ENCODE measurements around the gene SLC9A2. TPM values are rescaled to one million over a fixed set of nuclear protein-coding genes. Genes with fewer than 3 reads are reported as not detected.

Gene SLC9A2
- total and polyA plus RNA-seq, 2 of the 13 experiments (the other 11 are each of a cell fraction or from before 2014, with no cell fraction given) = 0.02 TPM; not detected in 1

GRCh38 chr2:102594445-102595016 lies 24.8 kb upstream of the SLC9A2 start:
- in situ Hi-C loops (cut with HindIII; ENCODE audit: extremely low pct_ligation_motif_present, low pct_unique_long_range_greater_than_20kb) (no loop called here), intact Hi-C loops (cut with micrococcal nuclease; ENCODE audit: unreplicated experiment) (no loop called here)
- H3K4me1 ChIP-seq (ENCODE audit: insufficient read depth, low read length) = no peaks in the 10 kb centered on the region
- H3K36me3 ChIP-seq (replicated peaks in 1 of 2; ENCODE audit: control insufficient read depth in 1 of 2, insufficient read depth in 2 of 2, low read length in 2 of 2) = no peaks in the 10 kb centered on the region
- H4K20me1 ChIP-seq (ENCODE audit: insufficient read depth, low read length) = no peaks in the 10 kb centered on the region
- ChIA-PET CTCF (ENCODE audit: low intra/inter-chr PET ratio, low total read pairs) (no interaction called here), POLR2A (no interaction called here)
- no peak overlapping the region for H2AFZ ChIP-seq (ENCODE audit: low read length)
- DNase-seq (ENCODE audit: low spot score) (no peak), FAIRE-seq (no peak), ATAC-seq (no peak)
- no peak overlapping the region for H3K9ac ChIP-seq (ENCODE audit: insufficient read depth, low read depth, low read length)
- no peaks in the 10 kb centered on the region for H3K79me2 ChIP-seq (ENCODE audit: insufficient read depth, low read length)
- H3K27ac ChIP-seq (ENCODE audit: extremely low read length, insufficient read depth, low read length) = no peak overlapping the region
- no peaks in the 10 kb centered on the region; a peak in 2 of 5 replicates for H3K27me3 ChIP-seq (ENCODE audit: control insufficient read depth in 1 of 2, insufficient read depth in 2 of 2, low read length in 2 of 2)
- H3K4me2 ChIP-seq (ENCODE audit: low read depth, low read length) = no peak overlapping the region
- H3K4me3 ChIP-seq (replicated peaks in 1 of 3; ENCODE audit: insufficient read depth in 1 of 3, low read depth in 2 of 3, low read length in 3 of 3) = no peak overlapping the region
- no peaks in the 10 kb centered on the region for H3K9me3 ChIP-seq (ENCODE audit: low read length)
- no peak for TF ChIP-seq SNAPC5 (CRISPR knock-in tag; IDR thresholded peaks at IDR 0.05; ENCODE audit: borderline replicate concordance)
- TF ChIP-seq, protein P1, sequence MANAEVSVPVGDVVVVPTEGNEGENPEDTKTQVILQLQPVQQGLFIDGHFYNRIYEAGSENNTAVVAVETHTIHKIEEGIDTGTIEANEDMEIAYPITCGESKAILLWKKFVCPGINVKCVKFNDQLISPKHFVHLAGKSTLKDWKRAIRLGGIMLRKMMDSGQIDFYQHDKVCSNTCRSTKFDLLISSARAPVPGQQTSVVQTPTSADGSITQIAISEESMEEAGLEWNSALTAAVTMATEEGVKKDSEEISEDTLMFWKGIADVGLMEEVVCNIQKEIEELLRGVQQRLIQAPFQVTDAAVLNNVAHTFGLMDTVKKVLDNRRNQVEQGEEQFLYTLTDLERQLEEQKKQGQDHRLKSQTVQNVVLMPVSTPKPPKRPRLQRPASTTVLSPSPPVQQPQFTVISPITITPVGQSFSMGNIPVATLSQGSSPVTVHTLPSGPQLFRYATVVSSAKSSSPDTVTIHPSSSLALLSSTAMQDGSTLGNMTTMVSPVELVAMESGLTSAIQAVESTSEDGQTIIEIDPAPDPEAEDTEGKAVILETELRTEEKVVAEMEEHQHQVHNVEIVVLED (CRISPR knock-in tag; IDR thresholded peaks at IDR 0.05; ENCODE audit: borderline replicate concordance) = no peak
- WGBS (ENCODE audit: low lambda C conversion rate) = 30% methylated on average over 6 of the region's 6 CpGs
- BruUV-seq (replicated peaks) = no TSS peak

- BruUV-seq (replicated peaks) = no TSS peak
- ATAC-seq (peak; percentile 65), DNase-seq (ENCODE audit: low spot score) (no peak), FAIRE-seq (no peak)
- Histone ChIP-seq H3K4me1 (ENCODE audit: insufficient read depth, low read length) (no peaks in the 10 kb centered on the region), H3K27me3 (ENCODE audit: control insufficient read depth in 1 of 2, insufficient read depth in 2 of 2, low read length in 2 of 2) (no peaks in the 10 kb centered on the region; a peak in 1 of 5 replicates), H3K27ac (ENCODE audit: extremely low read length, insufficient read depth, low read length) (no peak overlapping the region), H2AFZ (ENCODE audit: low read length) (no peak overlapping the region), H3K4me2 (ENCODE audit: low read depth, low read length) (no peak overlapping the region), H3K9me3 (ENCODE audit: low read length) (no peaks in the 10 kb centered on the region), H3K79me2 (ENCODE audit: insufficient read depth, low read length) (no peaks in the 10 kb centered on the region), H4K20me1 (ENCODE audit: insufficient read depth, low read length) (no peaks in the 10 kb centered on the region), H3K4me3 (replicated peaks in 1 of 3; ENCODE audit: insufficient read depth in 1 of 3, low read depth in 2 of 3, low read length in 3 of 3) (no peak overlapping the region), H3K36me3 (replicated peaks in 1 of 2; ENCODE audit: control insufficient read depth in 1 of 2, insufficient read depth in 2 of 2, low read length in 2 of 2) (no peaks in the 10 kb centered on the region), H3K9ac (ENCODE audit: insufficient read depth, low read depth, low read length) (no peak overlapping the region)
- in situ Hi-C loops (cut with HindIII; ENCODE audit: extremely low pct_ligation_motif_present, low pct_unique_long_range_greater_than_20kb) (no loop called here), intact Hi-C loops (cut with micrococcal nuclease; ENCODE audit: unreplicated experiment) (no loop called here)
- POLR2A ChIA-PET = no interaction called here
- 41% methylated on average over 6 of the region's 9 CpGs for whole genome bisulfite sequencing (ENCODE audit: low lambda C conversion rate)
- TF ChIP-seq, protein P2, sequence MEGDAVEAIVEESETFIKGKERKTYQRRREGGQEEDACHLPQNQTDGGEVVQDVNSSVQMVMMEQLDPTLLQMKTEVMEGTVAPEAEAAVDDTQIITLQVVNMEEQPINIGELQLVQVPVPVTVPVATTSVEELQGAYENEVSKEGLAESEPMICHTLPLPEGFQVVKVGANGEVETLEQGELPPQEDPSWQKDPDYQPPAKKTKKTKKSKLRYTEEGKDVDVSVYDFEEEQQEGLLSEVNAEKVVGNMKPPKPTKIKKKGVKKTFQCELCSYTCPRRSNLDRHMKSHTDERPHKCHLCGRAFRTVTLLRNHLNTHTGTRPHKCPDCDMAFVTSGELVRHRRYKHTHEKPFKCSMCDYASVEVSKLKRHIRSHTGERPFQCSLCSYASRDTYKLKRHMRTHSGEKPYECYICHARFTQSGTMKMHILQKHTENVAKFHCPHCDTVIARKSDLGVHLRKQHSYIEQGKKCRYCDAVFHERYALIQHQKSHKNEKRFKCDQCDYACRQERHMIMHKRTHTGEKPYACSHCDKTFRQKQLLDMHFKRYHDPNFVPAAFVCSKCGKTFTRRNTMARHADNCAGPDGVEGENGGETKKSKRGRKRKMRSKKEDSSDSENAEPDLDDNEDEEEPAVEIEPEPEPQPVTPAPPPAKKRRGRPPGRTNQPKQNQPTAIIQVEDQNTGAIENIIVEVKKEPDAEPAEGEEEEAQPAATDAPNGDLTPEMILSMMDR (CRISPR knock-in tag; IDR thresholded peaks at IDR 0.05) = 0 out of 2 replicates have a peak, but pooled peaks have one; percentile 6
- no peak for TF ChIP-seq KMT2B (CRISPR knock-in tag; IDR thresholded peaks at IDR 0.05)
- CTCF ChIA-PET (ENCODE audit: low intra/inter-chr PET ratio, low total read pairs) = no interaction called here
These were observed 21.6 kb upstream of the SLC9A2 start for GRCh38 chr2:102597788-102598187.

Data from HepG2 (cell line).